Neural cell (in vitro differentiated cells): Measurements from ENCODE around the gene AIDA. TPM values are rescaled to one million over a fixed set of nuclear protein-coding genes. Genes with fewer than 3 reads are reported as not detected.

Source experiments
- H2AFZ ChIP-seq: fragments of 200-600, 300-800 bp; sonication (generic), shearing (Covaris generic); 2 replicates; pipeline ENCODE4 v1.6.0; 2014; ENCODE audit warnings: low read depth, mild to moderate bottlenecking, antibody characterized with exemption, low read length, moderate library complexity
- H3F3A ChIP-seq: fragments of 200-600 bp; shearing (Covaris generic); 2 replicates; pipeline ENCODE4 v1.6.1; 2016; ENCODE audit warnings: mild to moderate bottlenecking, moderate library complexity, mixed read lengths, antibody characterized with exemption, low read length; ENCODE audit not compliant: insufficient read depth, poor library complexity, severe bottlenecking
- H3K27ac ChIP-seq: fragments of 200-600, 300-800 bp; sonication (generic), shearing (Covaris generic); 2 replicates; pipeline ENCODE4 v1.5.1; 2014; ENCODE audit warnings: mild to moderate bottlenecking, low read length, moderate library complexity
- H3K27me3 ChIP-seq: fragments of 300-800, 200-600 bp; sonication (generic), shearing (Covaris generic); 2 replicates; pipeline ENCODE4 v1.6.0; 2014; ENCODE audit warnings: mild to moderate bottlenecking, low read depth, low read length, moderate library complexity; ENCODE audit not compliant: insufficient read depth
- H3K36me3 ChIP-seq: fragments of 300-800, 200-600 bp; sonication (generic), shearing (Covaris generic); 2 replicates; pipeline ENCODE4 v1.5.1; 2014; ENCODE audit warnings: mild to moderate bottlenecking, antibody characterized with exemption, low read length, moderate library complexity; ENCODE audit not compliant: insufficient read depth
- H3K4me2 ChIP-seq: fragments of 300-800, 200-600 bp; sonication (generic), shearing (Covaris generic); 2 replicates; pipeline ENCODE4 v1.6.0; 2014; ENCODE audit warnings: mild to moderate bottlenecking, low read length
- H3K4me3 ChIP-seq: fragments of 300-800, 200-600 bp; sonication (generic), shearing (Covaris generic); 2 replicates; pipeline ENCODE4 v1.5.1; 2014; ENCODE audit warnings: mild to moderate bottlenecking, low read length, moderate library complexity
- H3K79me2 ChIP-seq: fragments of 200-600 bp; shearing (Covaris generic); replicated peaks from 2 replicates; pipeline ENCODE4 v1.6.0; 2014; ENCODE audit warnings: mild to moderate bottlenecking, low read length, moderate library complexity; ENCODE audit not compliant: insufficient read depth
- H3K9ac ChIP-seq: fragments of 300-800, 200-600 bp; sonication (generic), shearing (Covaris generic); 2 replicates; pipeline ENCODE4 v1.6.1; 2016; ENCODE audit warnings: mild to moderate bottlenecking, low read length, mixed read lengths
- H3K9me2 ChIP-seq: fragments of 200-600 bp; shearing (Covaris generic); 2 replicates; pipeline ENCODE4 v1.6.1; 2016; ENCODE audit warnings: mild to moderate bottlenecking, low read length, mixed read lengths; ENCODE audit not compliant: insufficient read depth
- H3K9me3 ChIP-seq: fragments of 200-600, 300-800 bp; sonication (generic), shearing (Covaris generic); 2 replicates; pipeline ENCODE4 v1.6.1; 2016; ENCODE audit warnings: mild to moderate bottlenecking, mixed run types, low read length, moderate library complexity, mixed read lengths
- H4K20me1 ChIP-seq: fragments of 200-600 bp; shearing (Covaris generic); 2 replicates; pipeline ENCODE4 v1.6.1; 2016; ENCODE audit warnings: mild to moderate bottlenecking, mixed run types; ENCODE audit not compliant: insufficient read depth
- CTCF ChIP-seq: fragments of 450-650 bp; IDR thresholded peaks from 2 replicates; pipeline ENCODE4 v1.5.1; 2014; ENCODE audit warnings: antibody characterized with exemption, mild to moderate bottlenecking, moderate library complexity; ENCODE audit not compliant: poor library complexity, severe bottlenecking
- EP300 ChIP-seq: fragments of 450-650 bp; conservative IDR thresholded peaks from 2 replicates; pipeline ENCODE4 v1.6.1; 2014; ENCODE audit warnings: antibody characterized with exemption, mild to moderate bottlenecking, moderate library complexity; ENCODE audit not compliant: poor library complexity, severe bottlenecking
- EZH2 ChIP-seq: fragments of 200-600, 300-800 bp; shearing (Covaris generic), sonication (generic); IDR thresholded peaks from 2 replicates; pipeline ENCODE4 v1.6.1; 2014; ENCODE audit warnings: antibody characterized with exemption, low read length, borderline replicate concordance, mild to moderate bottlenecking; ENCODE audit not compliant: insufficient read depth, poor library complexity, severe bottlenecking
- MXI1 ChIP-seq: fragments of 450-650 bp; conservative IDR thresholded peaks from 2 replicates; pipeline ENCODE4 v1.6.1; 2014; ENCODE audit warnings: antibody characterized with exemption, mild to moderate bottlenecking; ENCODE audit not compliant: poor library complexity, severe bottlenecking
- POLR2AphosphoS5 ChIP-seq: IDR thresholded peaks from 2 replicates; pipeline ENCODE4 v1.6.1; 2012
- RAD21 ChIP-seq: fragments of 450-650 bp; conservative IDR thresholded peaks from 2 replicates; pipeline ENCODE4 v1.6.1; 2014; ENCODE audit warnings: antibody characterized with exemption, mild to moderate bottlenecking, moderate library complexity
- SMC3 ChIP-seq: fragments of 450-650 bp; conservative IDR thresholded peaks from 2 replicates; pipeline ENCODE4 v1.6.1; 2014; ENCODE audit warnings: antibody characterized with exemption, mild to moderate bottlenecking, moderate library complexity; ENCODE audit not compliant: poor library complexity
- TAF1 ChIP-seq: IDR thresholded peaks from 2 replicates; pipeline ENCODE4 v1.6.1; 2012; ENCODE audit warnings: low read depth
- polyA plus RNA-seq: library from polyadenylated mRNA; depleted of rRNA; stranded (reverse); fragments of >200 nt; gene quantifications from 2 replicates; pipeline ENCODE4 v1.2.3, GENCODE V29; 2014
- TF ChIP-seq, protein P1 (sequence below): IDR thresholded peaks from 2 replicates; pipeline ENCODE4 v1.6.1; 2012; ENCODE audit warnings: borderline replicate concordance

AIDA gene
- polyA plus RNA-seq, 1 donor from 2014 or later = 13.6 TPM

- Histone ChIP-seq H3K4me3 (no peak overlapping the region), H3K9me2 (no peaks in the 10 kb centered on the region), H3K4me2 (no peak overlapping the region), H3K9me3 (no peaks in the 10 kb centered on the region), H3K36me3 (no peaks in the 10 kb centered on the region), H2AFZ (no peak overlapping the region), H4K20me1 (no peaks in the 10 kb centered on the region), H3F3A (no peaks in the 10 kb centered on the region), H3K9ac (no peak overlapping the region), H3K79me2 (no peaks in the 10 kb centered on the region), H3K27ac (no peak overlapping the region), H3K27me3 (no peaks in the 10 kb centered on the region)
- TF ChIP-seq RAD21 = no peak
- no peak for TF ChIP-seq EZH2
- no peak for TF ChIP-seq EP300
- TF ChIP-seq POLR2AphosphoS5 = no peak
- TF ChIP-seq, protein P1, sequence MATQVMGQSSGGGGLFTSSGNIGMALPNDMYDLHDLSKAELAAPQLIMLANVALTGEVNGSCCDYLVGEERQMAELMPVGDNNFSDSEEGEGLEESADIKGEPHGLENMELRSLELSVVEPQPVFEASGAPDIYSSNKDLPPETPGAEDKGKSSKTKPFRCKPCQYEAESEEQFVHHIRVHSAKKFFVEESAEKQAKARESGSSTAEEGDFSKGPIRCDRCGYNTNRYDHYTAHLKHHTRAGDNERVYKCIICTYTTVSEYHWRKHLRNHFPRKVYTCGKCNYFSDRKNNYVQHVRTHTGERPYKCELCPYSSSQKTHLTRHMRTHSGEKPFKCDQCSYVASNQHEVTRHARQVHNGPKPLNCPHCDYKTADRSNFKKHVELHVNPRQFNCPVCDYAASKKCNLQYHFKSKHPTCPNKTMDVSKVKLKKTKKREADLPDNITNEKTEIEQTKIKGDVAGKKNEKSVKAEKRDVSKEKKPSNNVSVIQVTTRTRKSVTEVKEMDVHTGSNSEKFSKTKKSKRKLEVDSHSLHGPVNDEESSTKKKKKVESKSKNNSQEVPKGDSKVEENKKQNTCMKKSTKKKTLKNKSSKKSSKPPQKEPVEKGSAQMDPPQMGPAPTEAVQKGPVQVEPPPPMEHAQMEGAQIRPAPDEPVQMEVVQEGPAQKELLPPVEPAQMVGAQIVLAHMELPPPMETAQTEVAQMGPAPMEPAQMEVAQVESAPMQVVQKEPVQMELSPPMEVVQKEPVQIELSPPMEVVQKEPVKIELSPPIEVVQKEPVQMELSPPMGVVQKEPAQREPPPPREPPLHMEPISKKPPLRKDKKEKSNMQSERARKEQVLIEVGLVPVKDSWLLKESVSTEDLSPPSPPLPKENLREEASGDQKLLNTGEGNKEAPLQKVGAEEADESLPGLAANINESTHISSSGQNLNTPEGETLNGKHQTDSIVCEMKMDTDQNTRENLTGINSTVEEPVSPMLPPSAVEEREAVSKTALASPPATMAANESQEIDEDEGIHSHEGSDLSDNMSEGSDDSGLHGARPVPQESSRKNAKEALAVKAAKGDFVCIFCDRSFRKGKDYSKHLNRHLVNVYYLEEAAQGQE = no peak
- no peak for TF ChIP-seq TAF1
- no peak for TF ChIP-seq SMC3
- no peak for TF ChIP-seq MXI1
- TF ChIP-seq CTCF = no peak
Measured at GRCh38 chr1:222759451-222760035, 47.3 kb upstream of the AIDA start.

DNA sequence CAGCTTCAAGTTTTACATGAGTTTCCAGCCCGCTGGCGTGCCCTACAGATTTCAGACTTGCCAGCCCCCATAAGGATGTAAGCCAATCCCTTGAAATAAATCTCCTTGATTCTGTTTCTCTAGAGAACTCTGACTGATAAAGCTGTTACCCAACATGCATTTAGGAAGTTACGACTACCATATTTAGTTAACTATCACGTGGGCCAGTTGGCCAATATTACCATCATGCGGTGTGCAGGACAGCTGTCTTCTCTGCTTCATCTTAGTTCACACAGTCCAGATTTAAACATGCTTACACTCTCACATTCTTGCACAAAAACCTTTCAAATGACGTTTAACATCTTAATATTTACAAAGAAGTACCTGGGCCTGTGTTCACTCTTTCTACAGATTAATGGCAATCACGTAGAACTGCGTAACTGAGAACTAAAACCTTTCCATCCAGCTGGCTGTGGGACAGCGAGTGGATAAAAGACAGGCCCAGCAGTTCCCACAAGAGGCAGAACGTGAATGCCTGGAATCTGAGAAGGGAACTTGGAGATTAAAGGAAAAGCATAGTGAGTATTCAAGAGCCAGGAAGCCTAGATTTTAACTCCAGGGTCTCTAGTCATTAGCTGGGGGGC lies 45.5 kb upstream of the AIDA start:
- Histone ChIP-seq H3F3A (no peaks in the 10 kb centered on the region), H4K20me1 (no peaks in the 10 kb centered on the region), H3K9me3 (no peaks in the 10 kb centered on the region), H3K4me2 (no peak overlapping the region), H3K79me2 (no peaks in the 10 kb centered on the region), H3K27ac (no peak overlapping the region), H3K9me2 (no peaks in the 10 kb centered on the region), H3K27me3 (no peaks in the 10 kb centered on the region), H2AFZ (no peak overlapping the region), H3K36me3 (no peaks in the 10 kb centered on the region), H3K4me3 (no peak overlapping the region), H3K9ac (no peak overlapping the region)
- TF ChIP-seq EZH2 (no peak), CTCF (no peak), EP300 (no peak), RAD21 (no peak), MXI1 (no peak), TAF1 (no peak), POLR2AphosphoS5 (no peak), SMC3 (no peak)
- TF ChIP-seq, protein P1 = no peak
